H1 (cell line): Measurements from ENCODE around the gene C1D. TPM values are rescaled to one million over a fixed set of nuclear protein-coding genes. Genes with fewer than 3 reads are reported as not detected.

Experiments used
- CTCF ChIA-PET: fragments of 300-600 bp; sonication (Branson Sonifier 250); formaldehyde crosslinking; loops from one replicate; lab custom pipeline; 2021; ENCODE audit not compliant: partially characterized antibody; lab: Charles Lee
- POLR2A ChIA-PET: fragments of 300-600 bp; sonication (Branson Sonifier 250); formaldehyde crosslinking; loops from one replicate; lab custom pipeline; 2021; ENCODE audit warnings: inconsistent platforms; ENCODE audit not compliant: partially characterized antibody; lab: Charles Lee
- DNase-seq, 2 experiments: peaks; one replicate each; pipeline versions ENCODE4 v3.0.0 to v3.0.0-alpha.2; 2010 to 2022; ENCODE audit warnings: low spot score in 2 of 2, low read depth in 1 of 2, mixed read lengths in 1 of 2
- FAIRE-seq: peaks from 2 replicates; lab custom pipeline; 2011; peaks lifted over from hg19 to GRCh38; lab: Jason Lieb, UNC
- H2AFZ ChIP-seq: 2 replicates; pipeline ENCODE4 v1.8.1; 2012; ENCODE audit warnings: low read length, inconsistent platforms
- H2AK5ac ChIP-seq: 2 replicates; pipeline ENCODE4 v1.6.1; 2013; ENCODE audit warnings: low read depth, low read length
- H2BK120ac ChIP-seq: replicated peaks from 2 replicates; pipeline ENCODE3; 2013; ENCODE audit warnings: low read depth, low read length, inconsistent platforms
- H2BK12ac ChIP-seq: 2 replicates; pipeline ENCODE4 v1.6.1; 2013; ENCODE audit warnings: low read depth, low read length
- H2BK15ac ChIP-seq: 2 replicates; pipeline ENCODE4 v1.6.1; 2013; ENCODE audit warnings: low read length
- H2BK20ac ChIP-seq: 2 replicates; pipeline ENCODE4 v1.6.1; 2013; ENCODE audit warnings: low read length
- H2BK5ac ChIP-seq: 2 replicates; pipeline ENCODE4 v1.6.1; 2013; ENCODE audit warnings: low read depth, low read length
- H3K14ac ChIP-seq: 2 replicates; pipeline ENCODE4 v1.6.1; 2013; ENCODE audit warnings: inconsistent platforms; ENCODE audit not compliant: insufficient read length
- H3K18ac ChIP-seq: 2 replicates; pipeline ENCODE4 v1.6.1; 2013; ENCODE audit warnings: low read length; ENCODE audit errors: extremely low read depth
- H3K23ac ChIP-seq: 2 replicates; pipeline ENCODE4 v1.6.1; 2013; ENCODE audit warnings: inconsistent platforms; ENCODE audit not compliant: insufficient read length
- H3K23me2 ChIP-seq: 2 replicates; pipeline ENCODE4 v1.6.1; 2013; ENCODE audit warnings: low read depth, low read length
- H3K27ac ChIP-seq: 2 replicates; pipeline ENCODE4 v1.6.1; 2011; ENCODE audit warnings: low read depth, low read length, inconsistent platforms
- H3K27me3 ChIP-seq, 4 experiments: replicated peaks in 1 of 4; 1 replicate in 1 of 4; 2 replicates in 3 of 4; pipeline versions ENCODE4 v1.6.1 to v1.8.1; 2011 to 2013; ENCODE audit warnings: low read length in 3 of 4, mild to moderate bottlenecking in 3 of 4, inconsistent platforms in 2 of 4, mixed read lengths in 2 of 4, moderate library complexity in 1 of 4; ENCODE audit not compliant: control insufficient read depth in 3 of 4, insufficient read depth in 3 of 4; ENCODE audit errors: extremely low read depth in 1 of 4
- H3K36me3 ChIP-seq, 4 experiments: 2 replicates each; pipeline versions ENCODE4 v1.6.1 to v1.8.1; 2011 to 2013; ENCODE audit warnings: mild to moderate bottlenecking in 4 of 4, low read length in 3 of 4, moderate library complexity in 2 of 4, control low read depth in 1 of 4, inconsistent platforms in 1 of 4; ENCODE audit not compliant: insufficient read depth in 4 of 4, control insufficient read depth in 2 of 4
- H3K4ac ChIP-seq: replicated peaks from 2 replicates; pipeline ENCODE3; 2013; ENCODE audit warnings: low read length, low read depth, mixed read lengths, inconsistent platforms; ENCODE audit not compliant: insufficient read length
- H3K4me1 ChIP-seq, 4 experiments: replicated peaks in 1 of 4; 1 replicate in 1 of 4; 2 replicates in 3 of 4; pipeline versions ENCODE4 v1.6.1 to v1.8.1; 2011 to 2013; ENCODE audit warnings: low read length in 3 of 4, inconsistent platforms in 2 of 4, mixed read lengths in 1 of 4; ENCODE audit not compliant: insufficient read depth in 4 of 4, control insufficient read depth in 3 of 4
- H3K4me2 ChIP-seq, 2 experiments: 2 replicates each; pipeline versions ENCODE4 v1.6.1 to v1.8.1; 2011 to 2013; ENCODE audit warnings: low read depth in 2 of 2, low read length in 2 of 2, control low read depth in 1 of 2, inconsistent platforms in 1 of 2, mild to moderate bottlenecking in 1 of 2; ENCODE audit not compliant: insufficient read depth in 1 of 2
- H3K4me3 ChIP-seq, 4 experiments: fragments of 200-600, 300-600 bp in 1 of 4; sonication (generic), shearing (Covaris generic), sonication (Bioruptor Twin) in 1 of 4; 2 replicates each; pipeline versions ENCODE4 v1.5.1 to v1.8.1; 2011 to 2016; ENCODE audit warnings: low read length in 4 of 4, low read depth in 3 of 4, control low read depth in 2 of 4, inconsistent platforms in 2 of 4, mild to moderate bottlenecking in 2 of 4, mixed read lengths in 1 of 4, moderate library complexity in 1 of 4; ENCODE audit not compliant: insufficient read depth in 2 of 4; ENCODE audit errors: extremely low read depth in 1 of 4
- H3K56ac ChIP-seq: replicated peaks from 2 replicates; pipeline ENCODE3; 2013; ENCODE audit warnings: low read depth, mild to moderate bottlenecking, mixed read lengths, low read length, inconsistent platforms; ENCODE audit not compliant: insufficient read length
- H3K79me1 ChIP-seq: 2 replicates; pipeline ENCODE4 v1.6.1; 2013; ENCODE audit warnings: low read depth, low read length, control low read depth
- H3K79me2 ChIP-seq, 2 experiments: 2 replicates each; pipeline versions ENCODE4 v1.6.1 to v1.8.1; 2012 to 2013; ENCODE audit warnings: low read length in 2 of 2, mild to moderate bottlenecking in 2 of 2, inconsistent platforms in 1 of 2; ENCODE audit not compliant: insufficient read depth in 2 of 2, control insufficient read depth in 1 of 2
- H3K9ac ChIP-seq, 4 experiments: replicated peaks in 1 of 4; 1 replicate in 1 of 4; 2 replicates in 3 of 4; pipeline versions ENCODE4 v1.6.1 to v1.8.1; 2011 to 2013; ENCODE audit warnings: low read depth in 3 of 4, low read length in 3 of 4, control low read depth in 2 of 4, mild to moderate bottlenecking in 2 of 4, moderate library complexity in 2 of 4, inconsistent platforms in 1 of 4; ENCODE audit errors: extremely low read depth in 1 of 4
- H3K9me3 ChIP-seq, 2 experiments: 2 replicates each; pipeline versions ENCODE4 v1.6.1 to v1.8.1; 2012 to 2013; ENCODE audit warnings: mild to moderate bottlenecking in 2 of 2, moderate library complexity in 2 of 2, control low read depth in 1 of 2, inconsistent platforms in 1 of 2, low read depth in 1 of 2, low read length in 1 of 2, mixed read lengths in 1 of 2; ENCODE audit not compliant: insufficient read depth in 2 of 2
- H4K20me1 ChIP-seq, 2 experiments: replicated peaks in 1 of 2; 2 replicates each; pipeline versions ENCODE3 to v1.8.1; 2011 to 2013; ENCODE audit warnings: inconsistent platforms in 2 of 2, low read length in 2 of 2, mild to moderate bottlenecking in 1 of 2; ENCODE audit not compliant: insufficient read depth in 2 of 2, control insufficient read depth in 1 of 2
- H4K5ac ChIP-seq: 2 replicates; pipeline ENCODE4 v1.6.1; 2013; ENCODE audit warnings: low read length, low read depth, mixed read lengths, inconsistent platforms; ENCODE audit not compliant: insufficient read length
- H4K8ac ChIP-seq: 2 replicates; pipeline ENCODE4 v1.8.0; 2013; ENCODE audit warnings: mild to moderate bottlenecking, moderate library complexity, low read length, inconsistent platforms; ENCODE audit not compliant: insufficient read depth; ENCODE audit errors: extremely low read depth
- H4K91ac ChIP-seq: replicated peaks from 2 replicates; pipeline ENCODE3; 2013; ENCODE audit warnings: low read length, mixed read lengths, inconsistent platforms; ENCODE audit not compliant: insufficient read length
- CBX5 ChIP-seq: fragments of 300-800, 300-1000 bp; sonication (generic); IDR thresholded peaks from 2 replicates; pipeline ENCODE4 v1.7.1; 2016; ENCODE audit warnings: antibody characterized with exemption, low read length, low read depth
- CTBP2 ChIP-seq: IDR thresholded peaks from 2 replicates; pipeline ENCODE4 v1.7.0; 2011; ENCODE audit warnings: borderline replicate concordance, mild to moderate bottlenecking, moderate library complexity, mixed read lengths, low read length; ENCODE audit not compliant: insufficient read depth, insufficient read length
- FOSL1 ChIP-seq: IDR thresholded peaks from 2 replicates; pipeline ENCODE4 v1.6.1; 2011; ENCODE audit warnings: mild to moderate bottlenecking, low read depth, low read length, moderate library complexity; ENCODE audit not compliant: insufficient read depth
- GABPA ChIP-seq: IDR thresholded peaks from 2 replicates; pipeline ENCODE4 v1.6.1; 2011; ENCODE audit warnings: mild to moderate bottlenecking, low read length, moderate library complexity, borderline replicate concordance; ENCODE audit not compliant: insufficient read depth
- GTF2F1 ChIP-seq: IDR thresholded peaks from 2 replicates; pipeline ENCODE4 v1.6.1; 2012; ENCODE audit warnings: low read depth, low read length, improper control_type of control experiment, borderline replicate concordance
- JUND ChIP-seq: IDR thresholded peaks from 2 replicates; pipeline ENCODE4 v1.6.1; 2011; ENCODE audit warnings: mild to moderate bottlenecking, improper control_type of control experiment, low read length
- PHF8 ChIP-seq: fragments of 200-600 bp; sonication (generic); conservative IDR thresholded peaks from 2 replicates; pipeline ENCODE4 v1.7.1; 2012; ENCODE audit warnings: low read depth, mild to moderate bottlenecking, inconsistent platforms, low read length, moderate library complexity
- RBBP5 ChIP-seq: IDR thresholded peaks from 2 replicates; pipeline ENCODE4 v1.7.1; 2012; ENCODE audit warnings: low read depth, mild to moderate bottlenecking, inconsistent platforms, low read length, moderate library complexity, borderline replicate concordance
- TAF1 ChIP-seq: IDR thresholded peaks from 2 replicates; pipeline ENCODE4 v1.6.1; 2011; ENCODE audit warnings: mild to moderate bottlenecking, low read depth, low read length
- TEAD4 ChIP-seq: IDR thresholded peaks from 2 replicates; pipeline ENCODE4 v1.6.1; 2012; ENCODE audit warnings: low read depth, low read length, inconsistent platforms, mixed read lengths
- WGBS, 2 experiments: shearing (Covaris generic) in 1 of 2; methylation state at CpG; one replicate each; pipeline versions ENCODE4 v1.1.6 to v1.1.7; 2013 to 2015; ENCODE audit warnings: low lambda C conversion rate in 2 of 2, mixed read lengths in 2 of 2, inconsistent platforms in 1 of 2, low coverage in 1 of 2, missing lambda C conversion rate in 1 of 2; ENCODE audit not compliant: insufficient replicate concordance in 2 of 2, insufficient coverage in 1 of 2, insufficient read length in 1 of 2; ENCODE audit errors: extremely low coverage in 1 of 2, missing lambda C conversion rate in 1 of 2; 5-methylcytosine and 5-hydroxymethylcytosine counted together
- polyA plus RNA-seq, 7 experiments: library from polyadenylated mRNA; depleted of rRNA in 3 of 7; stranded (reverse) in 5 of 7; unstranded in 2 of 7; fragments of >200 nt in 5 of 7; fragments of 200-250 nt in 2 of 7; gene quantifications; 1 replicate in 5 of 7; 2 replicates in 1 of 7; 4 replicates in 1 of 7; pipeline versions ENCODE4 v1.2.1 to v1.2.3, GENCODE V29; 2011 to 2013; ENCODE audit warnings: missing spikeins in 2 of 7, mixed read lengths in 2 of 7
- total RNA-seq: library from RNA; stranded (reverse); fragmentation: NEBNext Ultra II Directional; extraction: Animal tissue kit (Norgen Biotek cat#: 25700); gene quantifications from 2 replicates; pipeline ENCODE4 v1.2.1, GENCODE V29; 2021
- TF ChIP-seq, protein P1 (sequence below): IDR thresholded peaks from 2 replicates; pipeline ENCODE4 v1.6.1; 2011; ENCODE audit warnings: low read depth, mild to moderate bottlenecking, low read length; ENCODE audit not compliant: insufficient read depth

C1D gene
- total and polyA plus RNA-seq, 2 of the 8 experiments (the other 6 are each of a cell fraction or from before 2014, with no cell fraction given), result 17.5 to 24.1 TPM

DNA sequence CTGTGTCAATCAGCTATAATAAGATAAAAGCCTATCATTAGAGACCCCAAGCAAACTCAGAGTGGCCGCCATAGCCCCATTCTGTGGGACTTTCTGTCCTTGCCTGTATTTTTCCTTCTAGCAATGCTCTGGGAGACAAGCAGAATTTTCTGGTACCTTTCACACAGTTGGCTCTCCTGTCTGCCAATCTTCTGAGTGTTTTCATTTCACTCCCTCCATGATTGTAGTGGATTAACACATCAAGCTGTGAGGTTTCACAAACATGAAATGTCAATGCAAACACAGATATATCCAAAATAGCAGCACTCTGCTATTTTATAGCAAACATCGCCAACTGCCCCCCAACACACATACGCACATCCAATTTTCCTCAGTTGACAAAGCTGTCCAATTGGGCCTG, 64.9 kb downstream of the C1D start:
- Histone ChIP-seq H3K4ac (no peak overlapping the region), H3K9ac (no peak overlapping the region), H3K4me3 (no peak overlapping the region), H3K79me2 (no peaks in the 10 kb centered on the region), H2BK120ac (no peak overlapping the region), H3K4me1 (no peaks in the 10 kb centered on the region), H4K20me1 (no peaks in the 10 kb centered on the region), H2BK20ac (no peak overlapping the region), H3K27ac (no peak overlapping the region), H4K8ac (no peak overlapping the region), H4K91ac (no peak overlapping the region), H2AK5ac (no peak overlapping the region), H3K23ac (no peak overlapping the region), H3K9me3 (peaks cover 0 to 10% of the 10 kb centered on the region in 2 experiments; a peak in 3 of 4 replicates), H3K4me2 (no peak overlapping the region), H4K5ac (no peak overlapping the region), H3K14ac (no peak overlapping the region), H2AFZ (no peak overlapping the region), H2BK15ac (no peak overlapping the region), H2BK5ac (no peak overlapping the region), H3K36me3 (no peaks in the 10 kb centered on the region), H3K56ac (no peak overlapping the region), H3K18ac (no peak overlapping the region), H2BK12ac (no peak overlapping the region), H3K27me3 (no peaks in the 10 kb centered on the region), H3K79me1 (no peaks in the 10 kb centered on the region), H3K23me2 (no peaks in the 10 kb centered on the region)
- DNase-seq (no peak), FAIRE-seq (no peak)
- TF ChIP-seq, protein P1, sequence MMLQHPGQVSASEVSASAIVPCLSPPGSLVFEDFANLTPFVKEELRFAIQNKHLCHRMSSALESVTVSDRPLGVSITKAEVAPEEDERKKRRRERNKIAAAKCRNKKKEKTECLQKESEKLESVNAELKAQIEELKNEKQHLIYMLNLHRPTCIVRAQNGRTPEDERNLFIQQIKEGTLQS, result no peak
- TF ChIP-seq CBX5, result no peak
- no peak for TF ChIP-seq RBBP5
- no peak for TF ChIP-seq GTF2F1
- no peak for TF ChIP-seq GABPA
- no peak for TF ChIP-seq CTBP2
- no peak for TF ChIP-seq FOSL1
- TF ChIP-seq PHF8, result no peak
- no peak for TF ChIP-seq TEAD4
- TF ChIP-seq TAF1, result no peak
- TF ChIP-seq JUND, result no peak
- ChIA-PET CTCF (interaction anchor here (0.7 to 1.1 kb wide), 3 partner anchors 11 to 23 kb away, joined by 3 to 4 read pairs (median 4); no protein-coding TSS in a partner anchor), POLR2A (no interaction called here)
- WGBS, 2 experiments, result 93% methylated on average over 3 of the region's 3 CpGs; no CpG with 5 or more reads in 1 of the 2 experiments
